K562 (cell line): Measurements from ENCODE around the gene MAN1A1. TPM values are rescaled to one million over a fixed set of nuclear protein-coding genes. Genes with fewer than 3 reads are reported as not detected.

Experiments
- ARID1B ChIP-seq: fragments of 450-650 bp; IDR thresholded peaks from 2 replicates; pipeline ENCODE4 v1.6.1; 2016; ENCODE audit warnings: antibody characterized with exemption, mild to moderate bottlenecking, inconsistent platforms
- ATF2 ChIP-seq: sonication (generic); formaldehyde crosslinking; IDR thresholded peaks from 2 replicates; pipeline ENCODE4 v1.8.1; 2022; ENCODE audit warnings: missing genetic modification reagents
- CBFA2T2 ChIP-seq: fragments of 450-650 bp; conservative IDR thresholded peaks from 2 replicates; pipeline ENCODE4 v1.6.1; 2017; ENCODE audit warnings: mild to moderate bottlenecking
- CBX2 ChIP-seq: fragments of 200-600 bp; sonication (generic); IDR thresholded peaks from one replicate; pipeline ENCODE4 v1.6.1; 2012; ENCODE audit warnings: mild to moderate bottlenecking, low read length, inconsistent platforms; ENCODE audit not compliant: insufficient read depth, poor library complexity, severe bottlenecking
- DACH1 ChIP-seq: fragments of 450-650 bp; IDR thresholded peaks from 2 replicates; pipeline ENCODE4 v1.6.1; 2018; ENCODE audit not compliant: partially characterized antibody
- DPF2 ChIP-seq: fragments of 450-650 bp; IDR thresholded peaks from 2 replicates; pipeline ENCODE4 v1.6.1; 2016
- FIP1L1 ChIP-seq: fragments of 200-400 bp; formaldehyde crosslinking; IDR thresholded peaks from 2 replicates; pipeline ENCODE4 v1.6.1; 2018; ENCODE audit warnings: mild to moderate bottlenecking, low read depth, low read length; ENCODE audit not compliant: poor library complexity, severe bottlenecking
- FOXK1 ChIP-seq: sonication (generic); formaldehyde crosslinking; IDR thresholded peaks from 2 replicates; pipeline ENCODE4 v1.8.0; 2022; ENCODE audit warnings: missing genetic modification reagents, mild to moderate bottlenecking, borderline replicate concordance
- KLF1 ChIP-seq: fragments of 450-650 bp; IDR thresholded peaks from 2 replicates; pipeline ENCODE4 v1.6.1; 2016; ENCODE audit warnings: missing genetic modification characterization, missing compliant biosample characterization
- MAFG ChIP-seq: fragments of 450-650 bp; conservative IDR thresholded peaks from 2 replicates; pipeline ENCODE4 v1.6.1; 2016; ENCODE audit warnings: missing genetic modification characterization, missing compliant biosample characterization
- MTA2 ChIP-seq: fragments of 450-650 bp; IDR thresholded peaks from 2 replicates; pipeline ENCODE4 v1.6.1; 2016; ENCODE audit warnings: low read depth
- MYC ChIP-seq, 2 experiments: fragments of 250-450 bp in 1 of 2; sonication (Bioruptor Pico) in 1 of 2; IDR thresholded peaks; 2 replicates each; pipeline versions ENCODE4 v1.5.1 to v1.6.1; 2012 to 2021; ENCODE audit warnings: low read depth in 2 of 2, borderline replicate concordance in 1 of 2, improper control_type of control experiment in 1 of 2, low read length in 1 of 2, mild to moderate bottlenecking in 1 of 2, moderate library complexity in 1 of 2
- NFATC3 ChIP-seq: fragments of 450-650 bp; IDR thresholded peaks from 2 replicates; pipeline ENCODE4 v1.6.1; 2017; ENCODE audit warnings: mild to moderate bottlenecking
- RAD21 ChIP-seq, 2 experiments: fragments of 250-450 bp in 1 of 2; fragments of 450-650 bp in 1 of 2; sonication (Bioruptor Pico) in 1 of 2; formaldehyde crosslinking in 1 of 2; IDR thresholded peaks in 1 of 2; conservative IDR thresholded peaks in 1 of 2; 2 replicates each; pipeline versions ENCODE4 v1.4.0 to v1.8.0; 2020 to 2022; ENCODE audit warnings: mild to moderate bottlenecking in 2 of 2, moderate library complexity in 1 of 2
- RAD51 ChIP-seq: fragments of 450-650 bp; IDR thresholded peaks from 2 replicates; pipeline ENCODE4 v1.7.1; 2016; ENCODE audit warnings: low read depth, mild to moderate bottlenecking, borderline replicate concordance
- RB1 ChIP-seq: fragments of 450-650 bp; IDR thresholded peaks from 2 replicates; pipeline ENCODE4 v1.6.1; 2017; ENCODE audit warnings: low read depth, mild to moderate bottlenecking
- RBM22 ChIP-seq: fragments of 200-400 bp; formaldehyde crosslinking; IDR thresholded peaks from 2 replicates; pipeline ENCODE4 v1.6.1; 2018; ENCODE audit warnings: low read length, low read depth; ENCODE audit not compliant: poor library complexity, severe bottlenecking
- SNIP1 ChIP-seq: fragments of 450-650 bp; IDR thresholded peaks from 2 replicates; pipeline ENCODE4 v1.7.1; 2017; ENCODE audit warnings: low read depth, mild to moderate bottlenecking
- SP1 ChIP-seq: sonication (generic); formaldehyde crosslinking; IDR thresholded peaks from 2 replicates; pipeline ENCODE4 v1.8.1; 2022; ENCODE audit warnings: mild to moderate bottlenecking, missing genetic modification reagents
- SRF ChIP-seq, 2 experiments: fragments of 250-450, 450-650 bp in 1 of 2; sonication (Bioruptor Pico) in 1 of 2; sonication (generic) in 1 of 2; formaldehyde crosslinking; IDR thresholded peaks; 2 replicates each; pipeline versions ENCODE4 v1.5.0 to v1.5.1; 2020 to 2022; ENCODE audit warnings: mild to moderate bottlenecking in 1 of 2, missing genetic modification reagents in 1 of 2
- TARDBP ChIP-seq: fragments of 450-650 bp; IDR thresholded peaks from 2 replicates; pipeline ENCODE4 v1.6.1; 2016
- TCF7 ChIP-seq: sonication (generic); IDR thresholded peaks from 2 replicates; pipeline ENCODE4 v1.6.1; 2016; ENCODE audit warnings: antibody characterized with exemption, borderline replicate concordance
- TSC22D4 ChIP-seq: fragments of 450-650 bp; IDR thresholded peaks from 2 replicates; pipeline ENCODE4 v1.6.1; 2016; ENCODE audit warnings: missing genetic modification characterization, missing biosample characterization, control low read depth
- ZFPM2 ChIP-seq: fragments of 250-450 bp; sonication (Bioruptor Pico); IDR thresholded peaks from 2 replicates; pipeline ENCODE4 v1.5.1; 2022; ENCODE audit warnings: mild to moderate bottlenecking
- ZNF124 ChIP-seq: sonication (generic); formaldehyde crosslinking; IDR thresholded peaks from 2 replicates; pipeline ENCODE4 v1.8.1; 2022; ENCODE audit warnings: missing genetic modification reagents
- ZNF512 ChIP-seq: IDR thresholded peaks from 2 replicates; pipeline ENCODE4 v1.6.1; 2016; ENCODE audit warnings: missing genetic modification characterization, missing compliant biosample characterization
- ZNF639 ChIP-seq, 2 experiments: fragments of 200-800 bp in 1 of 2; sonication (Bioruptor generic) in 1 of 2; sonication (generic) in 1 of 2; formaldehyde crosslinking in 1 of 2; IDR thresholded peaks in 1 of 2; conservative IDR thresholded peaks in 1 of 2; 2 replicates each; pipeline versions ENCODE4 v1.5.0 to v1.6.1; 2016 to 2020; ENCODE audit warnings: missing compliant biosample characterization in 1 of 2, missing genetic modification characterization in 1 of 2, missing genetic modification reagents in 1 of 2
- polyA plus RNA-seq, 8 experiments: library from polyadenylated mRNA; depleted of rRNA in 4 of 8; stranded (reverse) in 5 of 8; unstranded in 3 of 8; fragments of >200 nt; fragmentation: Nextera tagmentation in 2 of 8; fragmentation: Illumina TruSeq in 1 of 8; extraction: Ambion mirVana in 2 of 8; extraction: Trizol in 1 of 8; gene quantifications; 2 replicates each; pipeline versions ENCODE4 v1.2.1 to v1.2.3, GENCODE V29; 2011 to 2014; ENCODE audit warnings: inconsistent platforms in 1 of 8, missing spikeins in 1 of 8
- total RNA-seq, 7 experiments: library from RNA; depleted of rRNA in 6 of 7; stranded (reverse); fragments of >200 nt in 6 of 7; fragmentation: Illumina TruSeq in 2 of 7; extraction: Trizol in 2 of 7; gene quantifications; 2 replicates each; pipeline versions ENCODE4 v1.2.1 to v1.2.3, GENCODE V29; 2011 to 2021; ENCODE audit warnings: low replicate concordance in 1 of 7

The MAN1A1 gene
- total and polyA plus RNA-seq, 9 of the 15 experiments (the other 6 are each of a cell fraction or from before 2014, with no cell fraction given) = 24.5 to 78.4 (median 59.7) TPM

GRCh38 chr6:119306396-119306968 lies 43.1 kb downstream of the MAN1A1 start (continued):
- TF ChIP-seq ATF2 (CRISPR knock-in tag) (no peak), SNIP1 (no peak), TCF7 (no peak), NFATC3 (no peak), MAFG (tag) (no peak), MTA2 (no peak), DACH1 (no peak), TARDBP (no peak), MYC (IDR thresholded peaks at IDR 0.05; ENCODE audit: low read depth, low read length) (no peak), MYC (CRISPR knock-in tag; IDR thresholded peaks at IDR 0.05; ENCODE audit: borderline replicate concordance, low read depth) (no peak), SRF (CRISPR knock-in tag; IDR thresholded peaks at IDR 0.05) (no peak), DPF2 (peak; percentile 64), FIP1L1 (no peak), ZNF639 (CRISPR knock-in tag; conservative IDR thresholded peaks at IDR 0.05 in 1 of 2, IDR thresholded peaks at IDR 0.05 in 1 of 2) (no peak), RBM22 (no peak), ARID1B (peak; percentile 56; the same call in 1 of the 2 replicates), KLF1 (tag) (no peak), FOXK1 (CRISPR knock-in tag) (no peak), RAD51 (no peak), RB1 (no peak), TSC22D4 (tag) (no peak), ZNF124 (no peak), ZFPM2 (CRISPR knock-in tag) (no peak), ZNF512 (tag) (no peak), CBX2 (no peak), RAD21 (CRISPR knock-in tag; conservative IDR thresholded peaks at IDR 0.05 in 1 of 2, IDR thresholded peaks at IDR 0.05 in 1 of 2) (no peak), SP1 (CRISPR knock-in tag) (no peak), CBFA2T2 (peak; percentile 32; the same call in 1 of the 2 replicates)
